GM10266 (cell line): Measurements from ENCODE around the gene DERL2.

ENCODE experiments used
- DNase-seq: peaks from one replicate; pipeline ENCODE4 v3.0.0; 2012; ENCODE audit errors: extremely low spot score
- TF ChIP-seq, protein P1 (sequence below): IDR thresholded peaks from 2 replicates; pipeline ENCODE4 v1.5.1; 2012; ENCODE audit warnings: mild to moderate bottlenecking, low read depth; ENCODE audit not compliant: control insufficient read depth, insufficient read depth; ENCODE audit errors: missing control alignments

The DERL2 gene

DNA sequence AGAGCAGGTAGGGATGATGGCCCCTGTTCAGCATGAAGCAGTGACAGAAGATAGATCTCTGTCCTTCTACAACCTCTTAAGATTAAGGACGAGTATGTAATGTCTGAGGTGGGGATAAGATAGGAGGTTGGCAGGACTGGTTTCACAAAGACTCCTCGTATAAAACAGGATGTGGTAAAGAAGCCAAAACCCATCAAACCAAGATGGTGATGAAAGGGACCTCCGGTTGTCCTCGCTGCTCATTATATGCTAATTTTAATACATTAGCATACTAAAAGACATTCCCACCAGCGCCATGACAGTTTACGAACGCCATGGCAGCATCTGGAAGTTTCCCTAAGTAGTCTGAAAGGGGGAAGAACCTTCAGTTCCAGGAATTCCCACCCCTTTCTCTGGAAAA is 27.6 kb upstream of the DERL2 start:
- DNase-seq: no peak

DNA sequence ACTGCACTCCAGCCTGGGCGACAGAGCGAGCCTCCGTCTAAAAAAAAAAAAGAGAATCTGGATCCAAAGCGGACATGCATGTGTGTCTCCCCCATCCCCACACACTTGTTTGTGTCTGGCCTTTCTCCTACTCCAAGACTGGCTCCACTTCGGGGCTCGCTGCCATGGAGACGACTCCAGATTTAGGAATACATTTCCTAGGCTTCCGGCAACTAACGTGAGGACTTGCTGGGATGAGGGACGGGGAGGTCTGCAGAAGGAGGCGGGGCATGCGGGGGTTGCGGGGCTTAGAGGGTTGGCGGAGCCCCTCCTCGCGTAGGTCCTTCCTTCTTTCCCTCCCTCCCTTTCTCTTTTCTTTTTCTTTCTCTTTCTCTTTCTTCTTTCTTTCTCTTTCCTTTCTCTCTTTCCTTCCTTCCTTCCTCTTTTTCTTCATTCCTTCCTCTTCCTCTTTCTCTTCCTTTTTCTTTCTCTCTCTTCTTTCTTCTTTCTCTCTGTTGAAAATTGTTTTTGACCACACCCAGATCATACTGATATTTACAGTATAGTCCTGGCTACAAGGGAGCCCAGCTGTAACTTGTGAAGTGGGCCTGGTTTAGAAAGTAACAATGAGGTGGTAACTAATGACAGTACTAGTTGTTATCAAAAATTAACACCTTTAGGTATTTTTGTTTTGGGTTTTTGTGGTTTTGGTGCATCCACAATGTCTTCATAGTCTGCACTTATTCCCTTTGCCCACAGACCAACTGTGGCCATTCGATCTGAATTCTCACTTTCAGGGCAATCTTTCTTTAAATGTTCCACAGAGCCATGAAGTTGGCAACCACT is 25.6 kb upstream of the DERL2 start:
- no peak for DNase-seq
- TF ChIP-seq, protein P1, sequence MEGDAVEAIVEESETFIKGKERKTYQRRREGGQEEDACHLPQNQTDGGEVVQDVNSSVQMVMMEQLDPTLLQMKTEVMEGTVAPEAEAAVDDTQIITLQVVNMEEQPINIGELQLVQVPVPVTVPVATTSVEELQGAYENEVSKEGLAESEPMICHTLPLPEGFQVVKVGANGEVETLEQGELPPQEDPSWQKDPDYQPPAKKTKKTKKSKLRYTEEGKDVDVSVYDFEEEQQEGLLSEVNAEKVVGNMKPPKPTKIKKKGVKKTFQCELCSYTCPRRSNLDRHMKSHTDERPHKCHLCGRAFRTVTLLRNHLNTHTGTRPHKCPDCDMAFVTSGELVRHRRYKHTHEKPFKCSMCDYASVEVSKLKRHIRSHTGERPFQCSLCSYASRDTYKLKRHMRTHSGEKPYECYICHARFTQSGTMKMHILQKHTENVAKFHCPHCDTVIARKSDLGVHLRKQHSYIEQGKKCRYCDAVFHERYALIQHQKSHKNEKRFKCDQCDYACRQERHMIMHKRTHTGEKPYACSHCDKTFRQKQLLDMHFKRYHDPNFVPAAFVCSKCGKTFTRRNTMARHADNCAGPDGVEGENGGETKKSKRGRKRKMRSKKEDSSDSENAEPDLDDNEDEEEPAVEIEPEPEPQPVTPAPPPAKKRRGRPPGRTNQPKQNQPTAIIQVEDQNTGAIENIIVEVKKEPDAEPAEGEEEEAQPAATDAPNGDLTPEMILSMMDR: no peak

More for the DNA sequence above, 27.6 kb upstream of the DERL2 start:
- TF ChIP-seq, protein P1: no peak

DNA sequence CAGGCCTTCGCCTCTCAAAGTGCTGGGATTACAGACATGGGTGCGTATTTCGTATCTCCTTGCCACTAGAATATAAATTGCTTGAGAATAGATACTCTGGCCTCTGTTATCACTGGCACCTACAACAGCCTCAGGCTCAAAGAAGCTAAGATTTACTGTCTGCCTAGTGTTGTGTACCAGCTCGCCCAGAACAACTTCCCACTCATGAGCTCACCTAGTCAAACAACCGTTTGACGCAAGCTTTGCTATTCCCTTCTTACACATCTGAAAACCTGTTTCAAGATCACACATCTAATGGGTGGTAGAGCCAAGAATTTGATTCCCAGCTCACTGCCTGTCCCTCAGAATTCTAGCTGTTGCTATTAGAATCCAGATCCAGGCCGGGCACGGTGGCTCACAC is 24.8 kb upstream of the DERL2 start:
- DNase-seq: no peak

DNA sequence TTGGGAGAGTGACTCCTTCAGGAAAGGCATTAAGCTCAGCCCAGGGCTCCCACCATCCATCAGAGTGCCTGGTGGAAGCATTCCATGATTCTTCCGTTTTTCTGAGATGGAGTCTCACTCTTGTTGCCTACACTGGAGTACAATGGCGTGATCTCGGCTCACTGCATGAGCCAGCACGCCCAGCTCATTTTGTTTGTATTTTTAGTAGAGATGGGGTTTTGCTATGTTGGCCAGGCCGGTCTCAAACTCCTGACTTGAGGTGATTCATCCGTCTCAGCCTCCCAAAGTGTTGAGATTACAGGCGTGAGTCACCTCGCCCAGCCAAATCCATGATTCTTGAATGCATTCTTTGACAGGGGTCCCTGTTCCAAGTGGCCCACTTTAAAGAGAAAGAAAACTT is 23.5 kb upstream of the DERL2 start:
- DNase-seq: no peak
- TF ChIP-seq, protein P1: no peak

More for the DNA sequence above, 24.8 kb upstream of the DERL2 start:
- TF ChIP-seq, protein P1: no peak

DNA sequence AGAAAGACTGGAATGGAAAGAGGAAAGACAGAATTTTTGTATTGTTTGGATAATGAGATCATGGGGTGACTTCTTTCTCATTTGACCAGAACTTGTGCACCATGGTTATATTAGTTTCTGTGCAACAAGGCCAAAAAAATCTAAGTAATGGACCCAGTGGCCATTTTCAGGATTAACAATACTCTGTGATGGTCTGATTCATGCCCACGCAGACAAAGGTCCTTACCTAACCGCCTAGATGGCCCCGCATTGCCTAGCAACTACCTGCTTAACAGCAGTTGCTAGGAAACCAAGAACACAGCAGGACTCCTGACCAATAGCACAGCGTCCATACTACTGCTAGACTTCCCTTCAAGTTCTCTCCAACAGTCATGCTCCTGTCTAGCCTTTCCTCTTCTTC is 22.8 kb upstream of the DERL2 start:
- TF ChIP-seq, protein P1: no peak
- DNase-seq: no peak

DNA sequence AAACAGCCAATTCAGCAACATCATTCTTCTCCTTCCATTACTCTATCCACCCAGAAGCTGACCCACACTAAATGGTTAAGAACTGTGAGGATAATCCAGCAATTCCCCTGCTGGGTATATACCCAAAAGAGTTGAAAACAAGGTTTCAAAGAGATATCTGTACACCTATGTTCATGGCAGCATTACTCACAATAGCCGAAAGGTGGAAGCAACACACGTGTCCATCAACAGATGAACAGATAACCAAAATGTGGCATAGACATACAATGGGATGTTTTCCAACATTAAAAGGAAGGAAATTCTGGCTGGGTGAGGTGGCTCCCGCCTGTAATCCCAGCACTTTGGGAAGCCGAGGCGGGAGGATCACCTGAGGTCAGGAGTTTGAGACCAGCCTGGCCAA is 20.3 kb upstream of the DERL2 start:
- TF ChIP-seq, protein P1: no peak
- no peak for DNase-seq

DNA sequence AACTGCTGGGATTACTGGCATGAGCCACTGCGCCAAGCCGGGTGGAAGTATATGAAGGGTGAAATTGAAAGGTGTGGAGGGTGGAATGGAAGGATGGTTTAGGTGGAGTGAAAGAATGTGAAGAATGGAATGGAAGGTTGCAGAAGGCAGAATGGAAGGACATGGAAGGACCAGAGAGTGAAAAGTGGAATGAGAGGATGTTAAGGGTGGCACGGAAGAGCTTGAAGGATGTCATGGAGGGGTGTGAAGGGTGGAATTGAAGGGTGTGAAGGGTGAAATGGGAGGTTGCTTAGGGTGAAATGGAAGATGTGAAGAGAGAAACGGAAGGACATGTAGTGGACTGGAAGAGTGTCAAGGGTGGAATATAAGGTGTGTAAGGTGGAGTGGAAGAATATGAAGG is 16.6 kb upstream of the DERL2 start:
- DNase-seq: no peak

More for the DNA sequence above, 16.6 kb upstream of the DERL2 start:
- TF ChIP-seq, protein P1: no peak
